22Rv1 (cell line): ENCODE data around the gene SDE2.

Experiments
- H3K27ac ChIP-seq: fragments of 450-650 bp; 2 replicates; pipeline ENCODE4 v1.5.1; 2017
- CTCF ChIP-seq: fragments of 450-650 bp; IDR thresholded peaks from 2 replicates; pipeline ENCODE4 v1.5.1; 2017; ENCODE audit warnings: mild to moderate bottlenecking
- ZFX ChIP-seq: fragments of 450-650 bp; IDR thresholded peaks from 2 replicates; pipeline ENCODE4 v1.6.1; 2017; ENCODE audit warnings: antibody characterized with exemption, borderline replicate concordance

The SDE2 gene

GRCh38 chr1:226006686-226007085, 7.5 kb upstream of the SDE2 start:
- no peak for TF ChIP-seq CTCF
- TF ChIP-seq ZFX, result no peak
- no peak overlapping the region for H3K27ac ChIP-seq

- TF ChIP-seq ZFX (no peak), CTCF (no peak)
- no peak overlapping the region for H3K27ac ChIP-seq
Observed at GRCh38 chr1:226004396-226004795, 5.3 kb upstream of the SDE2 start.

- peak overlapping the region; percentile 89 for H3K27ac ChIP-seq
- no peak for TF ChIP-seq CTCF
- TF ChIP-seq ZFX, result no peak
Observed at GRCh38 chr1:226003502-226004170, 4.5 kb upstream of the SDE2 start.

GRCh38 chr1:226002667-226003501, 3.7 kb upstream of the SDE2 start:
- TF ChIP-seq ZFX, result no peak
- no peak for TF ChIP-seq CTCF
- H3K27ac ChIP-seq, result peak overlapping the region; percentile 89

- TF ChIP-seq ZFX, result no peak
- TF ChIP-seq CTCF, result no peak
- H3K27ac ChIP-seq, result peak overlapping the region; percentile 89
Observed at GRCh38 chr1:226001963-226002666, 3.0 kb upstream of the SDE2 start.

- H3K27ac ChIP-seq, result peak overlapping the region; percentile 89
- no peak for TF ChIP-seq ZFX
- no peak for TF ChIP-seq CTCF
Observed at GRCh38 chr1:226001088-226001487, 1.9 kb upstream of the SDE2 start.

GRCh38 chr1:226000493-226001081, 1.4 kb upstream of the SDE2 start:
- H3K27ac ChIP-seq, result peak overlapping the region; percentile 83
